Hepatocyte (in vitro differentiated cells): ENCODE data around the gene CBX1. TPM values are rescaled to one million over a fixed set of nuclear protein-coding genes. Genes with fewer than 3 reads are reported as not detected.

ENCODE experiments used
- DNase-seq: peaks from one replicate; pipeline ENCODE4 v3.0.0-alpha.2; 2016; ENCODE audit warnings: low spot score
- H2AFZ ChIP-seq: fragments of 200-600 bp; sonication (generic); 2 replicates; pipeline ENCODE4 v1.6.0; 2016; ENCODE audit warnings: antibody characterized with exemption, mild to moderate bottlenecking
- H3K27ac ChIP-seq: fragments of 200-600 bp; sonication (generic); 2 replicates; pipeline ENCODE4 v1.5.1; 2016; ENCODE audit warnings: mild to moderate bottlenecking
- H3K27me3 ChIP-seq: fragments of 200-600 bp; sonication (generic); 2 replicates; pipeline ENCODE4 v1.6.1; 2016
- H3K36me3 ChIP-seq: fragments of 200-600 bp; sonication (generic); replicated peaks from 2 replicates; pipeline ENCODE4 v1.5.1; 2016; ENCODE audit warnings: low read depth; ENCODE audit not compliant: insufficient read depth
- H3K4me1 ChIP-seq: fragments of 200-600 bp; sonication (generic); 2 replicates; pipeline ENCODE4 v1.5.1; 2016; ENCODE audit warnings: mild to moderate bottlenecking, moderate library complexity; ENCODE audit not compliant: insufficient read depth
- H3K4me2 ChIP-seq: fragments of 200-600 bp; sonication (generic); 2 replicates; pipeline ENCODE4 v1.6.0; 2016
- H3K4me3 ChIP-seq: fragments of 200-600 bp; sonication (generic); 2 replicates; pipeline ENCODE4 v1.5.1; 2016; ENCODE audit warnings: mild to moderate bottlenecking
- H3K79me2 ChIP-seq: fragments of 200-600 bp; sonication (generic); 2 replicates; pipeline ENCODE4 v1.6.0; 2017; ENCODE audit warnings: mild to moderate bottlenecking
- H3K9me2 ChIP-seq: fragments of 200-600 bp; sonication (generic); replicated peaks from 2 replicates; pipeline ENCODE4 v1.6.0; 2017; ENCODE audit warnings: mild to moderate bottlenecking; ENCODE audit not compliant: insufficient read depth
- H3K9me3 ChIP-seq: fragments of 200-600 bp; sonication (generic); 2 replicates; pipeline ENCODE4 v1.5.1; 2016; ENCODE audit warnings: low read depth, mild to moderate bottlenecking
- H4K20me1 ChIP-seq: fragments of 200-600 bp; sonication (generic); 2 replicates; pipeline ENCODE4 v1.6.0; 2016; ENCODE audit warnings: mild to moderate bottlenecking; ENCODE audit not compliant: insufficient read depth, poor library complexity, severe bottlenecking
- EZH2 ChIP-seq: fragments of 200-600 bp; sonication (generic); IDR thresholded peaks from 2 replicates; pipeline ENCODE4 v1.6.1; 2016; ENCODE audit warnings: antibody characterized with exemption, mild to moderate bottlenecking, borderline replicate concordance
- EZH2phosphoT487 ChIP-seq: fragments of 200-600 bp; sonication (generic); IDR thresholded peaks from one replicate; pipeline ENCODE4 v1.6.1; 2018; ENCODE audit warnings: antibody characterized with exemption, mild to moderate bottlenecking, low read depth, moderate library complexity; ENCODE audit not compliant: unreplicated experiment, severe bottlenecking
- WGBS: methylation state at CpG from one replicate; pipeline ENCODE4 v1.1.6; 2016; ENCODE audit warnings: low lambda C conversion rate; ENCODE audit errors: missing lambda C conversion rate; 5-methylcytosine and 5-hydroxymethylcytosine counted together
- polyA plus RNA-seq: library from polyadenylated mRNA; unstranded; fragments of >200 nt; fragmentation: Nextera tagmentation; extraction: Ambion mirVana; gene quantifications from 2 replicates; pipeline ENCODE4 v1.2.1, GENCODE V29; 2016
- total RNA-seq: library from RNA; depleted of rRNA; stranded (reverse); fragments of >200 nt; gene quantifications from 2 replicates; pipeline ENCODE4 v1.2.3, GENCODE V29; 2014
- TF ChIP-seq, protein P1 (sequence below): fragments of 200-600 bp; sonication (generic); IDR thresholded peaks from 2 replicates; pipeline ENCODE4 v1.5.1; 2016; ENCODE audit warnings: antibody characterized with exemption, mild to moderate bottlenecking; ENCODE audit not compliant: poor library complexity

CBX1 gene
- total and polyA plus RNA-seq, 2 experiments from 2014 or later: 20.7 to 49.0 TPM

DNA sequence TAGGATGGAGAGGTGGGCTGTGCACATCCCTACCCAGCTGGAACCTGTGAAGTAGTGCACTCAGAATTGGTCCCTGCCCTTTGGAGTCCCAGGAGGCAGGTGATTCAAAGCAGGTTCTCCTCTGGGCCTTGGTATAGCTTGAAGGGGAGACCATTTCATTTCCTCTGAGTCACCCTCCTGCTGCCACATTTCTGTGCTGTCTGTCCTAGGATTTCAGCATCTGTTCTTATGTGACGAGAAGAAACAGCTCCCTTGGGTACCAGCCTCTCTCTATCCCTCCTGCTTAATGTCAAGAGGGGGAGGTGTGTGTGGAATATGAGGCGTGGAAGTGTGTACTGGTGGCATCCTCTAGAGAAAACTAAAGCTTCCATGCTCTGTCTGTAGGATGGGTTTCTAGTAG, 58.1 kb downstream of the CBX1 start:
- Histone ChIP-seq H3K79me2 (peaks cover 12% of the 10 kb centered on the region), H3K27me3 (peaks cover 11% of the 10 kb centered on the region), H3K27ac (no peak overlapping the region), H3K4me1 (peaks cover 14% of the 10 kb centered on the region), H3K36me3 (no peaks in the 10 kb centered on the region), H3K4me3 (no peak overlapping the region), H2AFZ (no peak overlapping the region), H3K9me2 (no peaks in the 10 kb centered on the region), H3K4me2 (no peak overlapping the region), H4K20me1 (no peaks in the 10 kb centered on the region), H3K9me3 (no peaks in the 10 kb centered on the region)
- WGBS: 55% methylated on average over 2 of the region's 2 CpGs
- DNase-seq: no peak
- TF ChIP-seq EZH2: no peak
- TF ChIP-seq, protein P1, sequence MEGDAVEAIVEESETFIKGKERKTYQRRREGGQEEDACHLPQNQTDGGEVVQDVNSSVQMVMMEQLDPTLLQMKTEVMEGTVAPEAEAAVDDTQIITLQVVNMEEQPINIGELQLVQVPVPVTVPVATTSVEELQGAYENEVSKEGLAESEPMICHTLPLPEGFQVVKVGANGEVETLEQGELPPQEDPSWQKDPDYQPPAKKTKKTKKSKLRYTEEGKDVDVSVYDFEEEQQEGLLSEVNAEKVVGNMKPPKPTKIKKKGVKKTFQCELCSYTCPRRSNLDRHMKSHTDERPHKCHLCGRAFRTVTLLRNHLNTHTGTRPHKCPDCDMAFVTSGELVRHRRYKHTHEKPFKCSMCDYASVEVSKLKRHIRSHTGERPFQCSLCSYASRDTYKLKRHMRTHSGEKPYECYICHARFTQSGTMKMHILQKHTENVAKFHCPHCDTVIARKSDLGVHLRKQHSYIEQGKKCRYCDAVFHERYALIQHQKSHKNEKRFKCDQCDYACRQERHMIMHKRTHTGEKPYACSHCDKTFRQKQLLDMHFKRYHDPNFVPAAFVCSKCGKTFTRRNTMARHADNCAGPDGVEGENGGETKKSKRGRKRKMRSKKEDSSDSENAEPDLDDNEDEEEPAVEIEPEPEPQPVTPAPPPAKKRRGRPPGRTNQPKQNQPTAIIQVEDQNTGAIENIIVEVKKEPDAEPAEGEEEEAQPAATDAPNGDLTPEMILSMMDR: no peak

DNA sequence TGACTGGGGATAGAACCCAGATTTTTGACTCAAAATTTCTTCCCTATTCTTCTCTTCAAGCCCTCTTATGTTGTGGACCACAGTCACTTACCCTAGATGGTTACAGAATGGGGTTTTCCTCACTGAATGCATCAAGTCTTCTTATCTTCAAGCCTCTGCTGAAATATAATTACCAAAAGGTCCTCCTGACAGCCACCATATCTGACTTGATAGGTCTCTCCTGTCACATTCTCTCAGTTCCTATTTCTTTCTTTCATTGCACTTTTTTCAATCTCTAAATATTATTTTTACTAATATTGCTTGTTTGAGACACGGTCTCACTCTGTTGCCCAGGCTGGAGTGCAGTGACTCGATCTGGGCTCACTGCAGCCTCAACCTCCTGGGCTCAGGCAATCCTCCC, 62.6 kb downstream of the CBX1 start:
- Histone ChIP-seq H3K79me2 (no peaks in the 10 kb centered on the region), H3K4me3 (no peak overlapping the region), H2AFZ (no peak overlapping the region), H3K9me2 (no peaks in the 10 kb centered on the region), H3K27ac (no peak overlapping the region), H3K9me3 (no peaks in the 10 kb centered on the region), H3K4me1 (peaks cover 10% of the 10 kb centered on the region), H3K4me2 (no peak overlapping the region), H4K20me1 (no peaks in the 10 kb centered on the region), H3K27me3 (peaks cover 26% of the 10 kb centered on the region), H3K36me3 (no peaks in the 10 kb centered on the region)
- WGBS: 91% methylated on average over 2 of the region's 2 CpGs
- no peak for TF ChIP-seq EZH2phosphoT487
- TF ChIP-seq EZH2: no peak
- DNase-seq: no peak

DNA sequence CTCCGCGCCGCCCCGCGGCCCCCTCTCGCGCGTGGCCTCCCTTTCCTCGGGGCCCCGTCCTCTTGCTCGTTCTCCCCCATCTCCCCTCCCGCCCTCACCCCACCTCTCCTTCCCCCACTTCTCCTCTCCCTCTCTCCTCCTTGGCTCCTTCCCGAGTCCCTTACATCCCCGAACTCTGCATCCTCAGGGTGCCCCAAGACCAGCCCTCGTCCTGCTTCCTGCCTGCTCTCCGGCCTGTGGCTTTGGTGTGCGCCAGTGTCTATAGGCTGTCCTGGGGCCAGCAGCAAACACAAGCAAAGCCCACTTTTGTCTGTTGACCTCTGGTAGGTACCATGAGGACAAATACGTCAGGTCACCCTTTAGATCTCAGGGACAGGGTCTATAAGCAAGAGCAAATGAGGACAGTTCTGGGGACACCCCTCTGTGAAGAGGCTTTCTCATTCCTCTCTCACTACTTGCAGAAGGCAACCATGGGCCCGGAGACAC, 63.4 kb downstream of the CBX1 start:
- no peaks in the 10 kb centered on the region for H3K36me3 ChIP-seq
- H3K27me3 ChIP-seq: peaks cover 26% of the 10 kb centered on the region
- no peaks in the 10 kb centered on the region for H3K79me2 ChIP-seq
- DNase-seq: no peak
- H4K20me1 ChIP-seq: no peaks in the 10 kb centered on the region
- peak overlapping the region; percentile 47 for H3K27ac ChIP-seq
- H3K4me1 ChIP-seq: peaks cover 10% of the 10 kb centered on the region
- TF ChIP-seq EZH2phosphoT487: no peak
- peak; percentile 34 for TF ChIP-seq EZH2
- TF ChIP-seq, protein P1: no peak
- H3K9me2 ChIP-seq: no peaks in the 10 kb centered on the region
- no peaks in the 10 kb centered on the region for H3K9me3 ChIP-seq
- peak overlapping the region; percentile 86 for H3K4me2 ChIP-seq
- 31% methylated on average over 7 of the region's 19 CpGs for WGBS
- H2AFZ ChIP-seq: peak overlapping the region; percentile 94
- peak overlapping the region; percentile 20 for H3K4me3 ChIP-seq

DNA sequence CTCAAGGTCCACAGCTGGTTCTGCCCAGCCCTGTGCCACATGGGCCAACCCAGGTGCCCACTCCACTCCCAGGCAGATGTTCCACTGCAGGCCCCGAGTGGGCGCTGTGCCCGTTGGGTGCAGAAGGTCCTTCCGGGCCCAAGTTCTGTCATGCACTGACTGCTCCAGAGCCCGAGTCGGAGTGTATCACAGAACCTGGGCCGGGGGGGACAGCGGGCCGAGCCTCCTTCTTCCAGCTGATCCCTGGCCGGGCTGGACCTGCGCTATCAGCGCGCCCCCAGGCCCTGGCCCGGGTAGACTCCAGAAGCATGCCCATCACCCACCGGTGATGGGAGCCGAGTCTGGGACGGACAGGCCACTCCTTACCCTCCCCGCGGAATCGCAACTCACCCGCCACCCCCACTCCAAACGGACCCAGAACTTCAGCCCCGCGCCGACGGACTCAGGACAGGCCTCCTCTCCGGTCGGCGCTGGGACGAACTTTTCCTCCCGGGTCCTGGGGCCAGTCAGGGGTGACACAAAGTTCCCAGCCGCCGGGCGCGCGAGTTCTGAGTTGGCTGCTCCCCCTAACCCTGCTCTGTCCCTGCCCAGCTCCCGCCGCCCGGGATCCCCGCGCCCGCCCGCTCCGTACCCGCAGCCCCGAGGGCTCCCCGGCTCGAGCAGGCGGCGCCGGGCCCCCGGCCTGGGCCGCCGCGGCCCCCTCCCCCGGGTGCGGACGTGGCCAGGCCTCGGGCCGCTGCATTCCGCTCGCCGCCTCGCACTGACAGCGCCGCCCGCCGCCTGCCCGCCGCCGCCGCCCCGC, 64.0 kb downstream of the CBX1 start, which contains the start of gene COPZ2:
COPZ2 (minus strand) TSS at position 762 of the 802 bp plus-strand sequence; CDS start at position 742, 20 bp downstream.
- peak within 1 kb of the TSS; percentile 55 for H3K27ac ChIP-seq
- DNase-seq: peak; percentile 69
- no peaks in the 10 kb centered on the region for H3K36me3 ChIP-seq
- H3K9me3 ChIP-seq: no peaks in the 10 kb centered on the region
- peaks cover 26% of the 10 kb centered on the region for H3K27me3 ChIP-seq
- H3K9me2 ChIP-seq: no peaks in the 10 kb centered on the region
- WGBS: 4% methylated on average over 25 of the region's 73 CpGs
- H2AFZ ChIP-seq: peak within 1 kb of the TSS; percentile 94
- peaks cover 10% of the 10 kb centered on the region for H3K4me1 ChIP-seq
- H3K4me3 ChIP-seq: peak within 1 kb of the TSS; percentile 66
- TF ChIP-seq, protein P1: peak; percentile 50
- TF ChIP-seq EZH2 (no peak), EZH2phosphoT487 (no peak)
- H3K4me2 ChIP-seq: peak within 1 kb of the TSS; percentile 86
- H4K20me1 ChIP-seq: no peaks in the 10 kb centered on the region
- H3K79me2 ChIP-seq: no peaks in the 10 kb centered on the region
